ENCODE measurements around the gene CHN2. TPM values are rescaled to one million over a fixed set of nuclear protein-coding genes. Genes with fewer than 3 reads are reported as not detected.
A peak's percentile ranks its signal among the peaks of the same experiment; 100 is the strongest.

The CHN2 gene
- total RNA-seq, 1 experiment from 2014 or later, result 18.8 TPM

DNA sequence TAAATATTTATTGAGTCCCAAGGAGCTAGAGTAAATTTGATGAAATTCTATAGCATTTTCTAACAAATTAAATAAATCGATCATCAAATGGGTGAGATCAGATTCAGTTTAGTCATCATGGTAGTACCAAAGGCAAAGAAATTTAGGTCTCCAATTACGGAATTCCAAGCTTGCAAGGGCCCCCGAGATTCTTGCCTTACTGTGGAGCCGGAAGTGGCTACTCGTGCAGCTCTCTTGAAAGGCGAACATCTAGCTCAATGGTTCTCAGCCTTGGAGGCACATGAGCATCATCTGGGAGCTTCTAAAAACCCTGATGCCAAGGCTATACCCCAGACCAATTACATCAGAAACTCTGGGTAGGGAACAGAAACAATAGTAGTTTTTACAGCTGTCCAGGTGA is 251.2 kb downstream of the CHN2 start:
- ChIA-PET POLR2A (interaction anchor here (0.6 kb wide), 1 partner anchor 239 kb away, joined by 3 read pairs; no protein-coding TSS in a partner anchor), CTCF (interaction anchor here (0.6 kb wide), 1 partner anchor 1056 kb away, joined by 4 read pairs; no protein-coding TSS in a partner anchor)
- DNase-seq, result no peak
- TF ChIP-seq, protein P1, sequence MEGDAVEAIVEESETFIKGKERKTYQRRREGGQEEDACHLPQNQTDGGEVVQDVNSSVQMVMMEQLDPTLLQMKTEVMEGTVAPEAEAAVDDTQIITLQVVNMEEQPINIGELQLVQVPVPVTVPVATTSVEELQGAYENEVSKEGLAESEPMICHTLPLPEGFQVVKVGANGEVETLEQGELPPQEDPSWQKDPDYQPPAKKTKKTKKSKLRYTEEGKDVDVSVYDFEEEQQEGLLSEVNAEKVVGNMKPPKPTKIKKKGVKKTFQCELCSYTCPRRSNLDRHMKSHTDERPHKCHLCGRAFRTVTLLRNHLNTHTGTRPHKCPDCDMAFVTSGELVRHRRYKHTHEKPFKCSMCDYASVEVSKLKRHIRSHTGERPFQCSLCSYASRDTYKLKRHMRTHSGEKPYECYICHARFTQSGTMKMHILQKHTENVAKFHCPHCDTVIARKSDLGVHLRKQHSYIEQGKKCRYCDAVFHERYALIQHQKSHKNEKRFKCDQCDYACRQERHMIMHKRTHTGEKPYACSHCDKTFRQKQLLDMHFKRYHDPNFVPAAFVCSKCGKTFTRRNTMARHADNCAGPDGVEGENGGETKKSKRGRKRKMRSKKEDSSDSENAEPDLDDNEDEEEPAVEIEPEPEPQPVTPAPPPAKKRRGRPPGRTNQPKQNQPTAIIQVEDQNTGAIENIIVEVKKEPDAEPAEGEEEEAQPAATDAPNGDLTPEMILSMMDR (IDR thresholded peaks at IDR 0.05; ENCODE audit: insufficient read depth in 1 of 2, low read depth in 1 of 2, low read length in 1 of 2, severe bottlenecking in 1 of 2, unreplicated experiment in 1 of 2), result no peak
- Histone ChIP-seq H3K27me3 (replicated peaks; ENCODE audit: control insufficient read depth, insufficient read depth, low read length) (no peaks in the 10 kb centered on the region), H3K4me3 (ENCODE audit: low read depth, low read length) (no peak overlapping the region), H3K4me1 (peaks cover 24% of the 10 kb centered on the region), H3K36me3 (ENCODE audit: control insufficient read depth, insufficient read depth, low read length) (no peaks in the 10 kb centered on the region), H3K9me3 (no peaks in the 10 kb centered on the region)
- H3K4me3 Mint-ChIP-seq (ENCODE audit: unreplicated experiment), result no peak overlapping the region
- intact Hi-C loops (cut with micrococcal nuclease; ENCODE audit: unreplicated experiment), result no loop called here
- H3K4me1 Mint-ChIP-seq (ENCODE audit: low read depth, unreplicated experiment), result peaks cover 55% of the 10 kb centered on the region
- no peak overlapping the region for H3K27ac Mint-ChIP-seq (ENCODE audit: unreplicated experiment)
- no peaks in the 10 kb centered on the region for H3K36me3 Mint-ChIP-seq (ENCODE audit: insufficient read depth, unreplicated experiment)
- BruUV-seq (replicated peaks), result no TSS peak
- H3K27me3 Mint-ChIP-seq (ENCODE audit: insufficient read depth, unreplicated experiment), result no peaks in the 10 kb centered on the region
- H3K9me3 Mint-ChIP-seq (ENCODE audit: unreplicated experiment), result no peaks in the 10 kb centered on the region

DNA sequence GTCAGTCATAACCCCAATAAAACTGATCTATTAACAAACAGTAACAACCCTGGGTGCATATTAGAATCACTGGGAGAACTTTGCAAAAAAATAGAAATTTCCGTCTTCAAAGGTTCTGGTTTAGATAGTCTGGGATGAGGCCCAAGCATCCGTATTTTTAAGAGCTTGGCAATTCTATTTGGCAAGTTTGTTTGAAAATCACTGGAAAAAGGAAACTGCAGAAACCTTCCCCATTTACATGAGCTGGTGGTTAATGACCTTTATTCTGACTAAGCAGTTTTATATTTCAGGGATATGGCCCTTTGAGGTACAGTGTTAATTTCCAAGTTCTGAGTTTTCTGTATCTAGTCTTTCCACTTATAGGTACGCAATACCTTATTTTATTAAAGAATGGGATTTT is 253.3 kb downstream of the CHN2 start:
- H3K4me3 Mint-ChIP-seq (ENCODE audit: unreplicated experiment), result no peak overlapping the region
- Histone ChIP-seq H3K4me3 (ENCODE audit: low read depth, low read length) (no peak overlapping the region), H3K9me3 (no peaks in the 10 kb centered on the region), H3K4me1 (peaks cover 28% of the 10 kb centered on the region), H3K36me3 (ENCODE audit: control insufficient read depth, insufficient read depth, low read length) (no peaks in the 10 kb centered on the region), H3K27me3 (replicated peaks; ENCODE audit: control insufficient read depth, insufficient read depth, low read length) (no peaks in the 10 kb centered on the region)
- no peak for DNase-seq
- no TSS peak for BruUV-seq (replicated peaks)
- POLR2A ChIA-PET, result no interaction called here
- TF ChIP-seq, protein P1 (IDR thresholded peaks at IDR 0.05; ENCODE audit: insufficient read depth in 1 of 2, low read depth in 1 of 2, low read length in 1 of 2, severe bottlenecking in 1 of 2, unreplicated experiment in 1 of 2), result no peak
- H3K27me3 Mint-ChIP-seq (ENCODE audit: insufficient read depth, unreplicated experiment), result no peaks in the 10 kb centered on the region
- no peaks in the 10 kb centered on the region for H3K9me3 Mint-ChIP-seq (ENCODE audit: unreplicated experiment)
- H3K27ac Mint-ChIP-seq (ENCODE audit: unreplicated experiment), result peak overlapping the region; percentile 90
- CTCF ChIA-PET, result no interaction called here
- intact Hi-C loops (cut with micrococcal nuclease; ENCODE audit: unreplicated experiment), result no loop called here
- H3K36me3 Mint-ChIP-seq (ENCODE audit: insufficient read depth, unreplicated experiment), result no peaks in the 10 kb centered on the region
- peaks cover 47% of the 10 kb centered on the region for H3K4me1 Mint-ChIP-seq (ENCODE audit: low read depth, unreplicated experiment)

DNA sequence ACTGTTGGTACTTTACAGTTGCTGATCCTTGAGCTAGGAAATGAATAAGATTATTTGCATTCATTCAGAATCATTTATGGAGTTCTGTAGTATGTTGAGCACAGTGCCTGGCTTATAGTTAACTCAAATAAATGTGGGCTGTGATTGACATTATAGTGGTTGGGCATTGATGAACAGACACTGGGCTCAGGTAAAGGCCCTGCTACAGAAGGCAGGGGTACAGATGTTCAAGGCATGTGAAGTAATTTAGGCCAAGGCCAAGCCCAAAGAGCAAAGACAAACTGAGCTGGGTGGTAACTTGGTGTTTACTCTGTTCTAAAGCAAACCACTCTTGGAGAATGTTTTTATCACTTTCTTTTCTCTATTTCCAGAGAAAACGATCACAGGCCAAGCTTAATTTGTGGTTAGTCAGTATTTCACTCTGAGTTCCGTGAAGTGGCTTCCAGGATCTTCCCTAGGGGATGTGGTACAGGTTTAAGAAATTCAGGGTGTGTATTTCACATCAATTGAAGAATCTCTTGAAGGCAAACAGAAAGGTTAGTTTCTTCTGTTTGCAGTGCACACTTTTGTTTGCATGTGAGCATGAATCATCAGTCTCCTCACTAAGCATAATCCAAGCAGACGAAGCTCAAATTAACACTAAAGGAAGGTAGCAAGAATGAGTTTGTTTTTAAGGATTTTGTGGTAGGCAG is 255.1 kb downstream of the CHN2 start:
- no peaks in the 10 kb centered on the region for H3K36me3 Mint-ChIP-seq (ENCODE audit: insufficient read depth, unreplicated experiment)
- Histone ChIP-seq H3K36me3 (ENCODE audit: control insufficient read depth, insufficient read depth, low read length) (no peaks in the 10 kb centered on the region), H3K4me3 (ENCODE audit: low read depth, low read length) (no peak overlapping the region), H3K9me3 (no peaks in the 10 kb centered on the region), H3K4me1 (peaks cover 28% of the 10 kb centered on the region), H3K27me3 (replicated peaks; ENCODE audit: control insufficient read depth, insufficient read depth, low read length) (no peaks in the 10 kb centered on the region)
- CTCF ChIA-PET, result interaction anchor here (0.8 to 1.2 kb wide), 2 partner anchors 41 to 104 kb away, joined by 3 read pairs; no protein-coding TSS in a partner anchor
- peak overlapping the region; percentile 90 for H3K27ac Mint-ChIP-seq (ENCODE audit: unreplicated experiment)
- peak overlapping the region; percentile 6 for H3K4me3 Mint-ChIP-seq (ENCODE audit: unreplicated experiment)
- POLR2A ChIA-PET, result interaction anchor here (0.5 kb wide), 1 partner anchor 21 kb away, joined by 3 read pairs; no protein-coding TSS in a partner anchor
- intact Hi-C loops (cut with micrococcal nuclease; ENCODE audit: unreplicated experiment), result loop anchor here (1.0 kb wide), 1 partner anchor 114 kb away; the partner anchor contains the start of gene PRR15
- peaks cover 45% of the 10 kb centered on the region for H3K4me1 Mint-ChIP-seq (ENCODE audit: low read depth, unreplicated experiment)
- TSS peak; percentile 82 for BruUV-seq (replicated peaks)
- DNase-seq, result peak in 1 of 2 experiments; percentile 54
- H3K27me3 Mint-ChIP-seq (ENCODE audit: insufficient read depth, unreplicated experiment), result no peaks in the 10 kb centered on the region
- H3K9me3 Mint-ChIP-seq (ENCODE audit: unreplicated experiment), result no peaks in the 10 kb centered on the region
- TF ChIP-seq, protein P1 (IDR thresholded peaks at IDR 0.05; ENCODE audit: insufficient read depth in 1 of 2, low read depth in 1 of 2, low read length in 1 of 2, severe bottlenecking in 1 of 2, unreplicated experiment in 1 of 2), result no peak

Data from Caco-2 (cell line).